GM13976 (cell line): ENCODE results near the gene GREM2.

Source experiments
- DNase-seq: peaks from one replicate; pipeline ENCODE4 v3.0.0; 2012; ENCODE audit warnings: low spot score
- in situ Hi-C: fragments of 300-500 bp; cut with MboI; formaldehyde crosslinking; loops from one replicate; pipeline ENCODE4 v1.12.0; 2022; ENCODE audit warnings: low sequenced_read_pairs, mixed read lengths, inconsistent platforms; ENCODE audit not compliant: unreplicated experiment
- TF ChIP-seq, protein P1 (sequence below): IDR thresholded peaks from 2 replicates; pipeline ENCODE4 v1.5.1; 2012; ENCODE audit warnings: borderline replicate concordance, mild to moderate bottlenecking; ENCODE audit not compliant: insufficient read depth; ENCODE audit errors: extremely low read depth, missing control alignments, control extremely low read depth

Gene GREM2

GRCh38 chr1:240649733-240650721, 38.1 kb upstream of the GREM2 start:
- DNase-seq: no peak
- TF ChIP-seq, protein P1, sequence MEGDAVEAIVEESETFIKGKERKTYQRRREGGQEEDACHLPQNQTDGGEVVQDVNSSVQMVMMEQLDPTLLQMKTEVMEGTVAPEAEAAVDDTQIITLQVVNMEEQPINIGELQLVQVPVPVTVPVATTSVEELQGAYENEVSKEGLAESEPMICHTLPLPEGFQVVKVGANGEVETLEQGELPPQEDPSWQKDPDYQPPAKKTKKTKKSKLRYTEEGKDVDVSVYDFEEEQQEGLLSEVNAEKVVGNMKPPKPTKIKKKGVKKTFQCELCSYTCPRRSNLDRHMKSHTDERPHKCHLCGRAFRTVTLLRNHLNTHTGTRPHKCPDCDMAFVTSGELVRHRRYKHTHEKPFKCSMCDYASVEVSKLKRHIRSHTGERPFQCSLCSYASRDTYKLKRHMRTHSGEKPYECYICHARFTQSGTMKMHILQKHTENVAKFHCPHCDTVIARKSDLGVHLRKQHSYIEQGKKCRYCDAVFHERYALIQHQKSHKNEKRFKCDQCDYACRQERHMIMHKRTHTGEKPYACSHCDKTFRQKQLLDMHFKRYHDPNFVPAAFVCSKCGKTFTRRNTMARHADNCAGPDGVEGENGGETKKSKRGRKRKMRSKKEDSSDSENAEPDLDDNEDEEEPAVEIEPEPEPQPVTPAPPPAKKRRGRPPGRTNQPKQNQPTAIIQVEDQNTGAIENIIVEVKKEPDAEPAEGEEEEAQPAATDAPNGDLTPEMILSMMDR: no peak
- in situ Hi-C loops: no loop called here

DNA sequence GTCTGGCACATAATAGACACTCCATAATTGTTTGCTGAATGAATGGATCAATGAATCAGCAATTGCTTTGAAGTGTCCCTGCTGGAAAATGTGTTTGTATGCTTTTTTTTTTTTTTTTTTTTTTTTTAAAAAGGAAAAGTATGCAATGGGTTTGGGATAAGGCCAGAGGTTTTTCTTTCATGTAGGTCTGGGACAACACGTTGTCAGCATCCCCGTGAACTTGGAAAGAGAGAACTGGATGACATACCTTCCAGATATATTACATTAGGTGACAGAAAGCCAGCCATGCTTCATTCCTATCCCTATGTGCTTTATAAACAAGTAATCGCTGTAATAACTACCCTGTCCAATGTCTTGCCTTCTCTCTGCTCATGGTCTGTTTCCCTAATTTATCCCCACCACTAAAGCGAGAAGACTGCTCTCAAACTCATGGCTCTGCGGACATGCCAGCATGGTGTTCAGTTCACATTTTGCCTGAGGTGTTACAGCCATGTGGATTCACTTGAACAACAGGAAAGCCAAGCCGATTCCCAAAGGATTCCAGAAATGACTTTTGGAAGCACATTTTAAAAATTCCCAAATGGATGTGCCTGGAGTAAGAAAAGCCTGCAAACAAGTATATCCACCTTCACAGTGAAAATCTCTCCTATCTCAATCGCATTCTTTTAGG, 34.8 kb upstream of the GREM2 start:
- in situ Hi-C loops: no loop called here
- TF ChIP-seq, protein P1: no peak
- DNase-seq: no peak

DNA sequence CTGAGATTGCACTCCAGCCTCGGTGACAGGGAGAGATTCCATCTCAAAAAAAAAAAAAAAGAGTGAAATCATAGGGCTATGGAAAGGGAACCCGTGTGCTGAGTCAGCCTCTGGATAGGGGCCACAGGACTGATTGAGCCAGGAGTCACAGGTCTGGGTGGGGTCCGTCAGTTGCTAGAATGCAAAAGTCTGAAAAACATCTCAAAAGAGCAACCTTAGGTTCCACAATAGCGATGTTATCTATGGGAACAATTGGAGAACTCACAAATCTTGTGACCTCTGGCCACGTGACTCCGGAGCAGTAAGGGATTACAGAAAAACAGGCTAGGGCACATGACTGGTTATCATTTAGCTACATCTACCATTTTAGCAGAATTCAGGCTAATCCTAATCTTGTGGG, 32.8 kb upstream of the GREM2 start:
- TF ChIP-seq, protein P1: no peak
- in situ Hi-C loops: no loop called here
- no peak for DNase-seq

DNA sequence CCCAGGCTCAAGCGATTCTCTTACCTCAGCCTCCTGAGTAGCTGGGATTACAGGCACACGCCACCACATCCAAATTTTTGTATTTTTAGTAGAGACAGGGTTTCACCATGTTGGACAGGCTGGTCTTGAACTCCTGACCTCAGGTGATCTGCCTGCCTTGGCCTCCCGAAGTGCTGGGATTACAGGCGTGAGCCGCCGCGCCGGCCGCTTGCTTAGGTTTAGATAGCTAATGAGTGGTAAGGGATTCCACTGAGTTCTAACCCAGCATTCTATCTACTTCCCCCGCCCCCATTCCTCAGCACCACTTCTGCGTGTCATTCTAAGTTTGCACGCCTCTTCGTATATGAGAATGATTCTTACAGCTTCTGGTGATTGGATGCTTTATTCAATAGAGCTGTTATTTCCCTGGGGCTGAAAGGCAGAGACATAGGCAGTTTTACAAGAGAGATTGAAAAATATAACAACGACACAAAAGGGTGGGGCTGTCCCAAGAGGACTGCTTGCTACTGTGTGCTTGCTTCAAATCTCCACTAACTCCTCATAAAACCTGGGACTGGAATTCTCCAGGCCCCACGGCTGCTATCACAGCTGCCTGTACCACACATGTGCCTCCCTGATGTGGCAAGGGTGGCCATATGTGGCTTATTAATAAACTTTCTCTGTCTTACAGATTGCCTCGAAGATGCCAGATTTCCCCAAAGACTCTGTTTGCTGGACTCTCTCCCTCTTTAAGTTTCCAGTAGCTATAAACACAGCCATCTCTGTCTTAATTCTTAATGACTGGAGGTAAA, 23.7 kb upstream of the GREM2 start:
- DNase-seq: no peak
- in situ Hi-C loops: no loop called here
- TF ChIP-seq, protein P1: no peak

DNA sequence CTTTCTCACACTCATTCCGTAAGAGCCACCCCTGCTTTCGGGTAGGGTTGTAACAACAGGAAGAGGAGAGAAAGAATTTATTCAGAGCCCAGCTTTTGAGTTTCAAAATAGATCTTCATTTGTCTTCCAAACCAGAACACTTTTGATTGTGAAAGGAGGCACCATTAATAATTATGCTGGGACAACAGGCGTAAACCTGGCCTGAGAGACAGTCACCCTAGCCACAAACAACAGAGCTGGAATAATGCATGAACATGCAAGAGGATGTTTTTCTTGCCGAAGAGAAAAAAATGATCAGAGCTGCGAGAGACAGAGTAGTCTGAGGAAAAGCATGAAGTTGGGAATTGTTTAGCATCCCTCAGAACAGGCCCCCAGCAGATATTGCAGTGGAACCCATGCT, 18.5 kb upstream of the GREM2 start:
- in situ Hi-C loops: no loop called here
- no peak for DNase-seq
- TF ChIP-seq, protein P1: no peak

GRCh38 chr1:240621249-240621648, 9.3 kb upstream of the GREM2 start:
- in situ Hi-C loops: no loop called here

More at GRCh38 chr1:240621249-240621648, 9.3 kb upstream of the GREM2 start:
- TF ChIP-seq, protein P1: no peak
- no peak for DNase-seq
